Measurements from ENCODE around the gene NR1D1.

The NR1D1 gene

GRCh38 chr17:40065769-40066510, 34.4 kb downstream of the NR1D1 start:
- H2BK120ac ChIP-seq (ENCODE audit: low read depth, low read length): peak overlapping the region; percentile 27
- H3K23ac ChIP-seq (ENCODE audit: low read length in 2 of 2): peak overlapping the region in 1 of 2 experiments; percentile 65
- peak overlapping the region; percentile 57 for H2AK5ac ChIP-seq (ENCODE audit: low read length, severe bottlenecking)
- H3K36me3 ChIP-seq (ENCODE audit: control insufficient read depth in 1 of 2, insufficient read depth in 2 of 2, low read depth in 1 of 2, low read length in 2 of 2): no peaks in the 10 kb centered on the region
- peak overlapping the region; percentile 73 for H4K91ac ChIP-seq (ENCODE audit: low read length)
- H3K14ac ChIP-seq (ENCODE audit: low read length in 2 of 2): peak overlapping the region in 1 of 2 experiments; percentile 58
- 64% methylated on average over 9 of the region's 11 CpGs for WGBS
- H3K9me3 ChIP-seq (ENCODE audit: control insufficient read depth, low read length): no peaks in the 10 kb centered on the region
- peak overlapping the region; percentile 54 for H2BK5ac ChIP-seq (ENCODE audit: low read depth, low read length, poor library complexity, severe bottlenecking)
- peak overlapping the region; percentile 28 for H3K27ac ChIP-seq (ENCODE audit: low read length, poor library complexity, severe bottlenecking)
- H2BK15ac ChIP-seq (ENCODE audit: low read depth, poor library complexity, severe bottlenecking): no peak overlapping the region
- no peak overlapping the region for H2AFZ ChIP-seq (ENCODE audit: low read depth, low read length)
- H3K4me3 ChIP-seq (ENCODE audit: insufficient read depth in 1 of 2, low read depth in 1 of 2, low read length in 2 of 2): peak overlapping the region in 1 of 2 experiments; percentile 16
- peak overlapping the region in 1 of 2 experiments; percentile 74 for H2BK12ac ChIP-seq (ENCODE audit: low read length in 2 of 2)
- H3K18ac ChIP-seq (ENCODE audit: low read depth in 1 of 2, low read length in 2 of 2): peak overlapping the region; percentile 49 to 84
- peaks cover 0 to 10% of the 10 kb centered on the region in 2 experiments for H3K27me3 ChIP-seq (ENCODE audit: control insufficient read depth in 1 of 2, insufficient read depth in 1 of 2, low read length in 2 of 2)
- no peak overlapping the region for H3K9ac ChIP-seq (ENCODE audit: low read length)
- H4K8ac ChIP-seq (ENCODE audit: low read length): peak overlapping the region; percentile 59
- peak overlapping the region; percentile 57 to 76 for H3K4ac ChIP-seq (ENCODE audit: low read depth in 1 of 2, low read length in 2 of 2)
- H3K4me2 ChIP-seq (ENCODE audit: low read length, poor library complexity, severe bottlenecking): peak overlapping the region; percentile 44
- peaks cover 58% of the 10 kb centered on the region for H3K4me1 ChIP-seq (ENCODE audit: control insufficient read depth, insufficient read depth, low read depth, low read length)
- peaks cover 22% of the 10 kb centered on the region for H3K79me1 ChIP-seq (replicated peaks; ENCODE audit: low read length, poor library complexity, severe bottlenecking)
- no peak for DNase-seq

- H3K18ac ChIP-seq (ENCODE audit: low read depth in 1 of 2, low read length in 2 of 2): peak overlapping the region; percentile 63 to 85
- peak overlapping the region; percentile 69 for H3K27ac ChIP-seq (ENCODE audit: low read length, poor library complexity, severe bottlenecking)
- peak overlapping the region; percentile 44 for H3K4me2 ChIP-seq (ENCODE audit: low read length, poor library complexity, severe bottlenecking)
- H3K4me1 ChIP-seq (ENCODE audit: control insufficient read depth, insufficient read depth, low read depth, low read length): peaks cover 51% of the 10 kb centered on the region
- peak overlapping the region in 1 of 2 experiments; percentile 87 for H3K23ac ChIP-seq (ENCODE audit: low read length in 2 of 2)
- H4K91ac ChIP-seq (ENCODE audit: low read length): no peak overlapping the region
- H3K4me3 ChIP-seq (ENCODE audit: insufficient read depth in 1 of 2, low read depth in 1 of 2, low read length in 2 of 2): peak overlapping the region; percentile 3 to 98
- H3K27me3 ChIP-seq (ENCODE audit: control insufficient read depth in 1 of 2, insufficient read depth in 1 of 2, low read length in 2 of 2): peaks cover 0 to 10% of the 10 kb centered on the region in 2 experiments
- H2BK5ac ChIP-seq (ENCODE audit: low read depth, low read length, poor library complexity, severe bottlenecking): no peak overlapping the region
- peak; percentile 58 for DNase-seq
- H2BK12ac ChIP-seq (ENCODE audit: low read length in 2 of 2): peak overlapping the region in 1 of 2 experiments; percentile 92
- H3K9ac ChIP-seq (ENCODE audit: low read length): peak overlapping the region; percentile 91
- H2BK15ac ChIP-seq (ENCODE audit: low read depth, poor library complexity, severe bottlenecking): no peak overlapping the region
- H3K36me3 ChIP-seq (ENCODE audit: control insufficient read depth in 1 of 2, insufficient read depth in 2 of 2, low read depth in 1 of 2, low read length in 2 of 2): no peaks in the 10 kb centered on the region
- H3K4ac ChIP-seq (ENCODE audit: low read depth in 1 of 2, low read length in 2 of 2): peak overlapping the region; percentile 13 to 71
- peak overlapping the region in 1 of 2 experiments; percentile 69 for H3K14ac ChIP-seq (ENCODE audit: low read length in 2 of 2)
- peak overlapping the region; percentile 50 for H2AK5ac ChIP-seq (ENCODE audit: low read length, severe bottlenecking)
- no peaks in the 10 kb centered on the region for H3K9me3 ChIP-seq (ENCODE audit: control insufficient read depth, low read length)
- H3K79me1 ChIP-seq (replicated peaks; ENCODE audit: low read length, poor library complexity, severe bottlenecking): peaks cover 15% of the 10 kb centered on the region
- H4K8ac ChIP-seq (ENCODE audit: low read length): peak overlapping the region; percentile 27
- no peak overlapping the region for H2AFZ ChIP-seq (ENCODE audit: low read depth, low read length)
- 16% methylated on average over 5 of the region's 10 CpGs for WGBS
- no peak overlapping the region for H2BK120ac ChIP-seq (ENCODE audit: low read depth, low read length)
Observed at GRCh38 chr17:40064971-40065768, 35.2 kb downstream of the NR1D1 start.

GRCh38 chr17:40063901-40064531, 36.4 kb downstream of the NR1D1 start:
- Histone ChIP-seq H3K36me3 (ENCODE audit: control insufficient read depth in 1 of 2, insufficient read depth in 2 of 2, low read depth in 1 of 2, low read length in 2 of 2) (no peaks in the 10 kb centered on the region), H3K4me3 (ENCODE audit: insufficient read depth in 1 of 2, low read depth in 1 of 2, low read length in 2 of 2) (peak overlapping the region; percentile 84 to 98)
- 54% methylated on average over 9 of the region's 10 CpGs for WGBS

More at GRCh38 chr17:40063901-40064531, 36.4 kb downstream of the NR1D1 start:
- Histone ChIP-seq H3K27me3 (ENCODE audit: control insufficient read depth in 1 of 2, insufficient read depth in 1 of 2, low read length in 2 of 2) (peaks cover 0 to 10% of the 10 kb centered on the region in 2 experiments), H2AFZ (ENCODE audit: low read depth, low read length) (no peak overlapping the region), H3K18ac (ENCODE audit: low read depth in 1 of 2, low read length in 2 of 2) (peak overlapping the region in 1 of 2 experiments; percentile 99), H2BK5ac (ENCODE audit: low read depth, low read length, poor library complexity, severe bottlenecking) (no peak overlapping the region), H3K4me2 (ENCODE audit: low read length, poor library complexity, severe bottlenecking) (peak overlapping the region; percentile 82), H3K23ac (ENCODE audit: low read length in 2 of 2) (peak overlapping the region in 1 of 2 experiments; percentile 87), H2BK15ac (ENCODE audit: low read depth, poor library complexity, severe bottlenecking) (no peak overlapping the region), H3K4ac (ENCODE audit: low read depth in 1 of 2, low read length in 2 of 2) (peak overlapping the region in 1 of 2 experiments; percentile 17), H4K91ac (ENCODE audit: low read length) (no peak overlapping the region), H3K9ac (ENCODE audit: low read length) (peak overlapping the region; percentile 91), H2AK5ac (ENCODE audit: low read length, severe bottlenecking) (no peak overlapping the region), H4K8ac (ENCODE audit: low read length) (no peak overlapping the region), H2BK12ac (ENCODE audit: low read length in 2 of 2) (peak overlapping the region in 1 of 2 experiments; percentile 33), H2BK120ac (ENCODE audit: low read depth, low read length) (no peak overlapping the region), H3K14ac (ENCODE audit: low read length in 2 of 2) (peak overlapping the region in 1 of 2 experiments; percentile 88), H3K9me3 (ENCODE audit: control insufficient read depth, low read length) (no peaks in the 10 kb centered on the region), H3K4me1 (ENCODE audit: control insufficient read depth, insufficient read depth, low read depth, low read length) (peaks cover 39% of the 10 kb centered on the region), H3K79me1 (replicated peaks; ENCODE audit: low read length, poor library complexity, severe bottlenecking) (peaks cover 10% of the 10 kb centered on the region), H3K27ac (ENCODE audit: low read length, poor library complexity, severe bottlenecking) (no peak overlapping the region)
- DNase-seq: no peak

Data from mesenchymal stem cell (in vitro differentiated cells and primary cell).